Fibroblast of lung (primary cell): Measurements from ENCODE around the gene KRT76. TPM values are rescaled to one million over a fixed set of nuclear protein-coding genes. Genes with fewer than 3 reads are reported as not detected.

Experiments
- DNase-seq, 2 donors: peaks; one replicate each; pipeline versions ENCODE4 v3.0.0 to v3.0.0-alpha.2; 2010; ENCODE audit warnings: low read depth in 2 of 2
- H2AFZ ChIP-seq: 2 replicates; pipeline ENCODE4 v1.5.1; 2012; ENCODE audit warnings: low read length, control low read depth, inconsistent platforms
- H3K27ac ChIP-seq: 2 replicates; pipeline ENCODE4 v1.5.1; 2011; ENCODE audit warnings: low read length, control low read depth; ENCODE audit not compliant: insufficient read depth
- H3K27me3 ChIP-seq: 2 replicates; pipeline ENCODE4 v1.5.1; 2011; ENCODE audit warnings: mild to moderate bottlenecking, low read length; ENCODE audit not compliant: control insufficient read depth, insufficient read depth
- H3K36me3 ChIP-seq: 2 replicates; pipeline ENCODE4 v1.5.1; 2011; ENCODE audit warnings: low read length; ENCODE audit not compliant: control insufficient read depth, insufficient read depth
- H3K4me1 ChIP-seq: 2 replicates; pipeline ENCODE4 v1.5.1; 2011; ENCODE audit warnings: low read length; ENCODE audit not compliant: control insufficient read depth, insufficient read depth; ENCODE audit errors: extremely low read depth
- H3K4me2 ChIP-seq: 2 replicates; pipeline ENCODE4 v1.5.1; 2011; ENCODE audit warnings: low read length, control low read depth; ENCODE audit not compliant: insufficient read depth; ENCODE audit errors: extremely low read depth
- H3K4me3 ChIP-seq, 4 experiments: fragments of 200-600 bp in 1 of 4; sonication (generic) in 1 of 4; replicated peaks in 1 of 4; 2 replicates each; pipeline ENCODE4 v1.5.1; 2011 to 2016; ENCODE audit warnings: low read length in 4 of 4, low read depth in 3 of 4, mild to moderate bottlenecking in 3 of 4, control low read depth in 2 of 4, inconsistent platforms in 1 of 4, mixed read lengths in 1 of 4; ENCODE audit not compliant: insufficient read depth in 1 of 4; ENCODE audit errors: control extremely low read depth in 1 of 4
- H3K79me2 ChIP-seq: 2 replicates; pipeline ENCODE4 v1.5.1; 2012; ENCODE audit warnings: mild to moderate bottlenecking, low read length, inconsistent platforms; ENCODE audit not compliant: control insufficient read depth, insufficient read depth
- H3K9ac ChIP-seq: 2 replicates; pipeline ENCODE4 v1.5.1; 2011; ENCODE audit warnings: mild to moderate bottlenecking, low read length, control low read depth; ENCODE audit not compliant: insufficient read depth
- H3K9me3 ChIP-seq: 2 replicates; pipeline ENCODE4 v1.5.1; 2012; ENCODE audit warnings: low read depth, low read length; ENCODE audit not compliant: control insufficient read depth, insufficient read depth
- H4K20me1 ChIP-seq: 2 replicates; pipeline ENCODE4 v1.5.1; 2011; ENCODE audit warnings: low read length; ENCODE audit not compliant: control insufficient read depth, insufficient read depth; ENCODE audit errors: extremely low read depth
- CTCF ChIP-seq, 2 donors: IDR thresholded peaks in 1 of 2; conservative IDR thresholded peaks in 1 of 2; 1 replicate in 1 of 2; 2 replicates in 1 of 2; pipeline ENCODE4 v1.5.1; 2011 to 2012; ENCODE audit warnings: low read length in 2 of 2, control low read depth in 1 of 2, inconsistent platforms in 1 of 2, low read depth in 1 of 2, mild to moderate bottlenecking in 1 of 2
- EZH2 ChIP-seq: IDR thresholded peaks from 2 replicates; pipeline ENCODE4 v1.5.1; 2012; ENCODE audit warnings: low read length, control low read depth, mild to moderate bottlenecking; ENCODE audit errors: missing control alignments
- polyA plus RNA-seq, 2 donors: library from polyadenylated mRNA; depleted of rRNA in 1 of 2; stranded (reverse) in 1 of 2; unstranded in 1 of 2; fragments of >200 nt; gene quantifications; 2 replicates each; pipeline ENCODE4 v1.2.1, GENCODE V29; 2011 to 2012; ENCODE audit warnings: missing spikeins in 1 of 2
- total RNA-seq: library from RNA; depleted of rRNA; stranded (reverse); fragments of >200 nt; gene quantifications from 2 replicates; pipeline ENCODE4 v1.2.1, GENCODE V29; 2014

The KRT76 gene
- total and polyA plus RNA-seq, 2 donors (not counting 1 experiment from before 2014, with no cell fraction given) = not detected

DNA sequence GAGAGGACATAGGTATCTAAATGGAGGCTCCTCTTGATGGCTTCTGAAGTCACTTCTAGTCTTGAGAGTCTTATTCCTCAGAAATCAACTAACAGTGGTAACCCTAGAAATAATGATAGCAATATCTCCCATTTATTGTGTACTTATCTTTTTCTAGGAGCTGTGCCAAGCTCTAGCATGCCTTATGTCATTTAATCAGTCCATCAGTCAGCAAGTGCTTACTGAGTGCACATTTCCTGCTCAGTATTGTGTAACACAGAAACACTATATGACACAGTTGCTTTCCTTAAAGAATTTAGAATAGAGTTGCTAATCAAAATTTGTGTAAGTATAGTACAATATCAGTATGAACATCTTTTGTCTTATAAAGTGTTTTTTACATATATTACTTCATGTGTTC, 36.6 kb downstream of the KRT76 start:
- no peak overlapping the region for H3K9ac ChIP-seq
- no peak overlapping the region for H3K4me2 ChIP-seq
- H3K27ac ChIP-seq = no peak overlapping the region
- no peaks in the 10 kb centered on the region for H3K27me3 ChIP-seq
- no peaks in the 10 kb centered on the region for H3K36me3 ChIP-seq
- H3K4me1 ChIP-seq = no peaks in the 10 kb centered on the region
- no peaks in the 10 kb centered on the region for H3K79me2 ChIP-seq
- no peak overlapping the region for H3K4me3 ChIP-seq
- TF ChIP-seq CTCF (conservative IDR thresholded peaks at IDR 0.05 in 1 of 2, IDR thresholded peaks at IDR 0.05 in 1 of 2; ENCODE audit: low read depth in 1 of 2, low read length in 2 of 2) = no peak
- H3K9me3 ChIP-seq = no peaks in the 10 kb centered on the region
- H2AFZ ChIP-seq = no peak overlapping the region
- DNase-seq = no peak
- H4K20me1 ChIP-seq = no peaks in the 10 kb centered on the region

- Histone ChIP-seq H3K27ac (no peak overlapping the region), H3K79me2 (no peaks in the 10 kb centered on the region), H3K27me3 (no peaks in the 10 kb centered on the region), H2AFZ (no peak overlapping the region), H3K4me3 (no peak overlapping the region), H3K4me1 (no peaks in the 10 kb centered on the region), H3K4me2 (no peak overlapping the region), H3K9me3 (no peaks in the 10 kb centered on the region), H4K20me1 (no peaks in the 10 kb centered on the region), H3K36me3 (no peaks in the 10 kb centered on the region), H3K9ac (no peak overlapping the region)
- TF ChIP-seq CTCF (conservative IDR thresholded peaks at IDR 0.05 in 1 of 2, IDR thresholded peaks at IDR 0.05 in 1 of 2; ENCODE audit: low read depth in 1 of 2, low read length in 2 of 2) (no peak), EZH2 (no peak)
- no peak for DNase-seq
Observed at GRCh38 chr12:52739963-52740362, 37.2 kb downstream of the KRT76 start.

GRCh38 chr12:52735816-52736632, 41.1 kb downstream of the KRT76 start:
- H3K4me2 ChIP-seq = no peak overlapping the region
- H3K36me3 ChIP-seq = no peaks in the 10 kb centered on the region
- H3K4me3 ChIP-seq = no peak overlapping the region
- H3K27me3 ChIP-seq = no peaks in the 10 kb centered on the region
- no peak overlapping the region for H2AFZ ChIP-seq
- no peaks in the 10 kb centered on the region for H3K9me3 ChIP-seq
- no peaks in the 10 kb centered on the region for H3K4me1 ChIP-seq
- H3K27ac ChIP-seq = no peak overlapping the region
- TF ChIP-seq CTCF (conservative IDR thresholded peaks at IDR 0.05 in 1 of 2, IDR thresholded peaks at IDR 0.05 in 1 of 2; ENCODE audit: low read depth in 1 of 2, low read length in 2 of 2) = no peak
- no peak for TF ChIP-seq EZH2
- no peak for DNase-seq
- H3K79me2 ChIP-seq = no peaks in the 10 kb centered on the region
- H4K20me1 ChIP-seq = no peaks in the 10 kb centered on the region
- H3K9ac ChIP-seq = no peak overlapping the region
